Gastrocnemius medialis (tissue), 4 donors: ENCODE results near the gene CPLX3. TPM values are rescaled to one million over a fixed set of nuclear protein-coding genes. Genes with fewer than 3 reads are reported as not detected.

Source experiments
- ATAC-seq, 2 donors: fragments of 150-250 bp; one replicate each; pipeline ENCODE4 v1.9.1; 2016
- DNase-seq, 2 donors: peaks; one replicate each; pipeline ENCODE4 v3.0.0-alpha.2; 2019
- H3K27ac ChIP-seq, 4 donors: fragments of 200-600 bp; sonication (generic); 1 replicate in 1 of 4; 2 replicates in 3 of 4; pipeline ENCODE4 v1.5.1; 2016 to 2018; ENCODE audit warnings: mild to moderate bottlenecking in 2 of 4, moderate library complexity in 1 of 4
- H3K27me3 ChIP-seq, 3 donors: fragments of 200-600 bp; sonication (generic) in 2 of 3; 1 replicate in 1 of 3; 2 replicates in 2 of 3; pipeline versions ENCODE4 v1.5.1 to v1.6.0; 2016 to 2019; ENCODE audit warnings: mild to moderate bottlenecking in 1 of 3, moderate library complexity in 1 of 3
- H3K36me3 ChIP-seq, 2 donors: fragments of 200-600 bp; sonication (generic) in 1 of 2; one replicate each; pipeline ENCODE4 v1.5.1; 2017 to 2018
- H3K4me1 ChIP-seq, 2 donors: fragments of 200-600 bp; sonication (generic) in 1 of 2; one replicate each; pipeline ENCODE4 v1.5.1; 2016 to 2017; ENCODE audit warnings: mild to moderate bottlenecking in 2 of 2
- H3K4me3 ChIP-seq, 4 donors: fragments of 200-600 bp; sonication (generic) in 3 of 4; 1 replicate in 1 of 4; 2 replicates in 3 of 4; pipeline ENCODE4 v1.5.1; 2016 to 2019; ENCODE audit warnings: mild to moderate bottlenecking in 2 of 4
- H3K9me3 ChIP-seq, 3 donors: fragments of 200-600 bp; sonication (generic) in 2 of 3; 1 replicate in 1 of 3; 2 replicates in 2 of 3; pipeline ENCODE4 v1.5.1; 2016 to 2019
- CTCF ChIP-seq, 5 experiments: fragments of 450-650 bp in 3 of 5; fragments of 200-600 bp in 2 of 5; sonication (generic) in 2 of 5; IDR thresholded peaks in 4 of 5; conservative IDR thresholded peaks in 1 of 5; 1 replicate in 4 of 5; 2 replicates in 1 of 5; pipeline ENCODE4 v1.5.1; 2016 to 2019; ENCODE audit warnings: antibody characterized with exemption in 5 of 5, mild to moderate bottlenecking in 3 of 5, moderate library complexity in 3 of 5
- POLR2A ChIP-seq, 2 donors: fragments of 450-650 bp; IDR thresholded peaks; one replicate each; pipeline ENCODE4 v1.6.1; 2017; ENCODE audit warnings: antibody characterized with exemption in 2 of 2, mild to moderate bottlenecking in 2 of 2, moderate library complexity in 2 of 2
- in situ Hi-C, 4 donors: fragments of 200-750 bp; cut with MboI; loops; one replicate each; pipeline versions ENCODE4 v1.15.0 to v1.8.0; 2017; ENCODE audit warnings: low sequenced_read_pairs in 4 of 4
- intact Hi-C: fragments of 100-400 bp; cut with DNase I; formaldehyde crosslinking; loops from one replicate; pipeline ENCODE4 v1.15.1; 2023; ENCODE audit warnings: low total_unique reads
- microRNA-seq, 2 donors: library from miRNA; unstranded; fragments of <30 nt; microRNA quantifications; one replicate each; pipeline ENCODE4, GENCODE V29; 2016; ENCODE audit warnings: borderline replicate concordance in 2 of 2
- total RNA-seq, 4 donors: library from RNA; depleted of rRNA; stranded (reverse); fragments of >200 nt; gene quantifications; one replicate each; pipeline versions ENCODE4 v1.1.0 to v1.2.3, GENCODE V29; 2016

CPLX3 gene
- total RNA-seq, 4 donors from 2014 or later, result not detected

GRCh38 chr15:74878273-74878672, 51.8 kb downstream of the CPLX3 start:
- Histone ChIP-seq H3K4me3 (no peak overlapping the region), H3K27me3 (no peaks in the 10 kb centered on the region), H3K36me3 (no peaks in the 10 kb centered on the region), H3K9me3 (no peaks in the 10 kb centered on the region), H3K27ac (no peak overlapping the region), H3K4me1 (peaks cover 0 to 7% of the 10 kb centered on the region in 2 donors)
- ATAC-seq (no peak), DNase-seq (no peak)
- intact Hi-C loops (no loop called here), in situ Hi-C loops (no loop called here)
- TF ChIP-seq POLR2A (IDR thresholded peaks at IDR 0.05) (no peak), CTCF (IDR thresholded peaks at IDR 0.05 in 4 of 5, conservative IDR thresholded peaks at IDR 0.05 in 1 of 5) (no peak)

Small RNA genes within 50 kb of the gene (microRNA-seq; reads per million reads assigned to microRNA genes)
- 0 reads per million in 2 donors for gene MIR4513
- 0 to 1.2 reads per million in 2 donors for gene MIR6882

Other genes with a start within 250 kb of the CPLX3 start
- gene CLK3, start 210.8 kb upstream of the CPLX3 start, total RNA-seq, result 100 to 1,000 TPM in 2 of 4 donors, 10 to 100 TPM in 2; 45.4 to 152 (median 105) TPM
- gene EDC3, start 130.6 kb upstream of the CPLX3 start, total RNA-seq, result 10 to 100 TPM in 3 of 4 donors, 1 to 10 TPM in 1; 7.9 to 19.4 (median 11.6) TPM
- gene CYP1A1, start 101.1 kb upstream of the CPLX3 start, total RNA-seq, result 1 to 10 TPM in 2 of 4 donors, under 1 TPM in 2; 0.41 to 3.0 (median 1.6) TPM
- not detected for gene CYP1A2, start 77.8 kb upstream of the CPLX3 start, total RNA-seq
- gene CSK, start 44.5 kb upstream of the CPLX3 start, total RNA-seq, result 10 to 100 TPM in 2 of 4 donors, 1 to 10 TPM in 2; 6.4 to 11.7 (median 10.8) TPM
- gene LMAN1L, start 13.8 kb upstream of the CPLX3 start, total RNA-seq, result not detected
- gene ULK3, start 16.5 kb downstream of the CPLX3 start, total RNA-seq, result 10 to 100 TPM; 39.0 to 56.5 (median 48.1) TPM
- gene SCAMP2, start 46.7 kb downstream of the CPLX3 start, total RNA-seq, result 100 to 1,000 TPM in 1 of 4 donors, 10 to 100 TPM in 3; 46.3 to 122 (median 74.3) TPM
- 100 to 1,000 TPM in 2 of 4 donors, 10 to 100 TPM in 2; 66.7 to 129 (median 98.5) TPM for gene MPI, start 63.4 kb downstream of the CPLX3 start, total RNA-seq
- 10 to 100 TPM; 28.2 to 32.9 (median 31.2) TPM for gene FAM219B, start 80.2 kb downstream of the CPLX3 start, total RNA-seq
- 100 to 1,000 TPM; 425 to 558 (median 512) TPM for gene COX5A, start 111.4 kb downstream of the CPLX3 start, total RNA-seq
- 1 to 10 TPM; 1.0 to 5.1 (median 1.9) TPM for gene RPP25, start 130.1 kb downstream of the CPLX3 start, total RNA-seq
- gene SCAMP5, start 168.9 kb downstream of the CPLX3 start, total RNA-seq, result under 1 TPM in 1 of 4 donors, not detected in 3; 0.47 TPM
- gene PPCDC, start 197.0 kb downstream of the CPLX3 start, total RNA-seq, result 10 to 100 TPM in 2 of 4 donors, 1 to 10 TPM in 2; 5.5 to 20.2 (median 11.9) TPM